HCT116 (cell line): Measurements from ENCODE around the gene RAX. TPM values are rescaled to one million over a fixed set of nuclear protein-coding genes. Genes with fewer than 3 reads are reported as not detected.

Experiments
- ATAC-seq: fragments of 200-7000 bp; cut with Tn5 transposase; 2 replicates; pipeline ENCODE4 v1.9.1; 2020; ENCODE audit warnings: mild to moderate bottlenecking, moderate library complexity
- BruUV-seq: library from RNA; stranded (reverse); fragments of 400-500 nt; replicated peaks from 2 replicates; lab custom pipeline; 2021; lab: Mats Ljungman, UMichigan
- CTCF ChIA-PET: fragments of 300-600 bp; sonication (Branson Sonifier 250); formaldehyde crosslinking; loops from one replicate; lab custom pipeline; 2021; ENCODE audit warnings: antibody characterized with exemption; lab: Charles Lee
- POLR2A ChIA-PET: fragments of 300-600, 350-600 bp; sonication (Branson Sonifier 250); formaldehyde crosslinking; loops from one replicate; lab custom pipeline; 2021; ENCODE audit warnings: antibody characterized with exemption; lab: Charles Lee
- RAD21 ChIA-PET, 2 experiments: fragments of 300-600 bp; sonication (Branson Sonifier 250); formaldehyde crosslinking; loops; one replicate each; lab custom pipeline; 2023; ENCODE audit warnings: low total read pairs in 2 of 2; ENCODE audit not compliant: uncharacterized antibody in 2 of 2, unreplicated experiment in 2 of 2, low non-redundant PET in 1 of 2; lab: Charles Lee
- DNase-seq: peaks from one replicate; pipeline ENCODE4 v3.0.0-alpha.2; 2010; ENCODE audit warnings: low read depth, low spot score
- H2AFZ ChIP-seq: fragments of 200-600 bp; shearing (Covaris generic), sonication (generic); 2 replicates; pipeline ENCODE4 v1.6.1; 2017; ENCODE audit warnings: low read depth, mixed run types, mixed read lengths, antibody characterized with exemption, low read length; ENCODE audit not compliant: poor library complexity, severe bottlenecking
- H3K27ac ChIP-seq: 2 replicates; pipeline ENCODE4 v1.5.1; 2012; ENCODE audit warnings: low read depth, low read length
- H3K27me3 ChIP-seq: fragments of 200-600 bp; sonication (generic); 2 replicates; pipeline ENCODE4 v1.6.1; 2016; ENCODE audit warnings: mixed run types, low read length, mixed read lengths; ENCODE audit not compliant: insufficient read depth
- H3K36me3 ChIP-seq, 2 experiments: fragments of 200-500 bp in 1 of 2; fragments of 200-600 bp in 1 of 2; sonication (Bioruptor generic) in 1 of 2; sonication (generic) in 1 of 2; 2 replicates each; pipeline versions ENCODE4 v1.5.1 to v1.6.1; 2014 to 2016; ENCODE audit warnings: low read length in 2 of 2, inconsistent platforms in 1 of 2, mixed read lengths in 1 of 2, mixed run types in 1 of 2; ENCODE audit not compliant: insufficient read depth in 2 of 2, control insufficient read depth in 1 of 2
- H3K4me1 ChIP-seq, 2 experiments: fragments of 200-600 bp in 1 of 2; sonication (generic) in 1 of 2; 2 replicates each; pipeline versions ENCODE4 v1.5.1 to v1.6.1; 2012 to 2017; ENCODE audit warnings: low read length in 2 of 2, inconsistent platforms in 1 of 2, mild to moderate bottlenecking in 1 of 2, mixed read lengths in 1 of 2, mixed run types in 1 of 2, moderate library complexity in 1 of 2; ENCODE audit not compliant: insufficient read depth in 2 of 2, control insufficient read depth in 1 of 2
- H3K4me2 ChIP-seq: fragments of 200-600 bp; sonication (generic); 2 replicates; pipeline ENCODE4 v1.6.1; 2017; ENCODE audit warnings: mixed run types, low read length, mixed read lengths
- H3K4me3 ChIP-seq, 2 experiments: fragments of 200-600 bp in 1 of 2; sonication (generic) in 1 of 2; replicated peaks in 1 of 2; 2 replicates each; pipeline ENCODE4 v1.5.1; 2011 to 2016; ENCODE audit warnings: low read length in 2 of 2, control low read depth in 1 of 2, low read depth in 1 of 2, mild to moderate bottlenecking in 1 of 2, mixed read lengths in 1 of 2, mixed run types in 1 of 2
- H3K79me2 ChIP-seq: fragments of 200-600 bp; sonication (generic); 2 replicates; pipeline ENCODE4 v1.6.1; 2017; ENCODE audit warnings: mild to moderate bottlenecking, mixed run types, low read length, moderate library complexity, mixed read lengths; ENCODE audit not compliant: insufficient read depth
- H3K9ac ChIP-seq: fragments of 200-600 bp; sonication (generic); 2 replicates; pipeline ENCODE4 v1.6.1; 2016; ENCODE audit warnings: low read length, mixed read lengths
- H3K9me2 ChIP-seq: fragments of 200-600 bp; sonication (generic), shearing (Covaris generic); 2 replicates; pipeline ENCODE4 v1.6.1; 2017; ENCODE audit warnings: mixed run types, mild to moderate bottlenecking, moderate library complexity; ENCODE audit not compliant: insufficient read depth
- H3K9me3 ChIP-seq, 2 experiments: fragments of 200-500 bp in 1 of 2; fragments of 200-600 bp in 1 of 2; sonication (Bioruptor generic) in 1 of 2; sonication (generic) in 1 of 2; 2 replicates each; pipeline ENCODE4 v1.6.1; 2014 to 2017; ENCODE audit warnings: low read length in 2 of 2, mixed read lengths in 2 of 2, inconsistent platforms in 1 of 2, low read depth in 1 of 2, mild to moderate bottlenecking in 1 of 2, mixed run types in 1 of 2, moderate library complexity in 1 of 2; ENCODE audit not compliant: control insufficient read depth in 1 of 2, insufficient read depth in 1 of 2
- H4K20me1 ChIP-seq: fragments of 200-600 bp; sonication (generic), shearing (Covaris generic); 2 replicates; pipeline ENCODE4 v1.6.1; 2017; ENCODE audit warnings: mixed run types, mild to moderate bottlenecking, moderate library complexity; ENCODE audit not compliant: insufficient read depth
- ATF3 ChIP-seq: IDR thresholded peaks from 2 replicates; pipeline ENCODE4 v1.6.1; 2012
- CBX3 ChIP-seq: IDR thresholded peaks from 2 replicates; pipeline ENCODE4 v1.6.1; 2012; ENCODE audit warnings: low read depth
- EZH2phosphoT487 ChIP-seq: fragments of 200-600 bp; IDR thresholded peaks from 2 replicates; pipeline ENCODE4 v1.6.1; 2018; ENCODE audit warnings: antibody characterized with exemption, borderline replicate concordance
- FOSL1 ChIP-seq: IDR thresholded peaks from 2 replicates; pipeline ENCODE4 v1.6.1; 2012; ENCODE audit warnings: low read depth
- MAX ChIP-seq: IDR thresholded peaks from 2 replicates; pipeline ENCODE4 v1.6.1; 2012
- POLR2A ChIP-seq: IDR thresholded peaks from 2 replicates; pipeline ENCODE4 v1.7.0; 2011; ENCODE audit warnings: borderline replicate concordance; ENCODE audit not compliant: insufficient read depth, insufficient read length; ENCODE audit errors: extremely low read depth
- RAD21 ChIP-seq: IDR thresholded peaks from 2 replicates; pipeline ENCODE4 v1.6.1; 2012; ENCODE audit warnings: low read depth, mild to moderate bottlenecking
- REST ChIP-seq: IDR thresholded peaks from 2 replicates; pipeline ENCODE4 v1.6.1; 2012; ENCODE audit warnings: low read depth
- SP1 ChIP-seq: IDR thresholded peaks from 2 replicates; pipeline ENCODE4 v1.6.1; 2012; ENCODE audit warnings: low read depth
- SRF ChIP-seq: IDR thresholded peaks from 2 replicates; pipeline ENCODE4 v1.6.1; 2012; ENCODE audit warnings: low read depth
- ZNF274 ChIP-seq: fragments of 200-500 bp; sonication (Bioruptor generic); IDR thresholded peaks from 2 replicates; pipeline ENCODE4 v1.6.1; 2014; ENCODE audit warnings: mild to moderate bottlenecking, low read depth, low read length, inconsistent platforms
- intact Hi-C: fragments of 100-400 bp; cut with micrococcal nuclease; formaldehyde crosslinking; loops from 2 replicates; pipeline ENCODE4 v1.10.0; 2022
- total RNA-seq: library from RNA; stranded (reverse); gene quantifications from one replicate; pipeline ENCODE4 v1.2.1, GENCODE V29; 2021; ENCODE audit not compliant: unreplicated experiment

RAX gene
- total RNA-seq, 1 experiment from 2014 or later: not detected

GRCh38 chr18:59278793-59279192, 5.5 kb upstream of the RAX start:
- H3K27me3 ChIP-seq: peaks cover 67% of the 10 kb centered on the region
- H2AFZ ChIP-seq: no peak overlapping the region
- no peak overlapping the region for H3K9ac ChIP-seq
- H3K4me3 ChIP-seq: no peak overlapping the region
- H3K9me3 ChIP-seq: no peaks in the 10 kb centered on the region
- no TSS peak for BruUV-seq
- H3K4me1 ChIP-seq: no peaks in the 10 kb centered on the region
- RAD21 ChIA-PET: no interaction called here
- H3K79me2 ChIP-seq: no peaks in the 10 kb centered on the region
- TF ChIP-seq RAD21 (no peak), SP1 (no peak), EZH2phosphoT487 (no peak), REST (no peak), ZNF274 (no peak)
- H3K9me2 ChIP-seq: no peaks in the 10 kb centered on the region
- intact Hi-C loops: no loop called here
- H3K27ac ChIP-seq: no peak overlapping the region
- H3K36me3 ChIP-seq: no peaks in the 10 kb centered on the region
- CTCF ChIA-PET: no interaction called here
- POLR2A ChIA-PET: interaction anchor here (0.6 kb wide), 1 partner anchor 506 kb away, joined by 7 read pairs; no protein-coding TSS in a partner anchor
- ATAC-seq (no peak), DNase-seq (no peak)
- H4K20me1 ChIP-seq: no peaks in the 10 kb centered on the region
- H3K4me2 ChIP-seq: no peak overlapping the region

- ChIA-PET RAD21 (no interaction called here), CTCF (no interaction called here), POLR2A (no interaction called here)
- H3K4me3 ChIP-seq: no peak overlapping the region
- ATAC-seq (no peak), DNase-seq (no peak)
- no peak overlapping the region for H3K27ac ChIP-seq
- no peaks in the 10 kb centered on the region for H3K4me1 ChIP-seq
- H4K20me1 ChIP-seq: no peaks in the 10 kb centered on the region
- H3K79me2 ChIP-seq: no peaks in the 10 kb centered on the region
- H2AFZ ChIP-seq: no peak overlapping the region
- H3K9me3 ChIP-seq: no peaks in the 10 kb centered on the region
- H3K9ac ChIP-seq: no peak overlapping the region
- no peak for TF ChIP-seq POLR2A
- TF ChIP-seq SRF: no peak
- no peak for TF ChIP-seq ZNF274
- TF ChIP-seq FOSL1: no peak
- no peak for TF ChIP-seq MAX
- no peak for TF ChIP-seq ATF3
- TF ChIP-seq SP1: no peak
- TF ChIP-seq CBX3: no peak
- TF ChIP-seq RAD21: no peak
- TF ChIP-seq REST: no peak
- BruUV-seq: no TSS peak
- H3K9me2 ChIP-seq: no peaks in the 10 kb centered on the region
- intact Hi-C loops: no loop called here
- no peak overlapping the region for H3K4me2 ChIP-seq
- no peaks in the 10 kb centered on the region for H3K36me3 ChIP-seq
- peaks cover 45% of the 10 kb centered on the region for H3K27me3 ChIP-seq
Observed at GRCh38 chr18:59276047-59276446, 2.8 kb upstream of the RAX start.
